ENCODE measurements around the gene TBX3.

TBX3 gene

GRCh38 chr12:114666746-114667668 is 17.0 kb downstream of the TBX3 start:
- H3K9me3 ChIP-seq (ENCODE audit: control insufficient read depth, insufficient read depth, low read depth, low read length), result no peaks in the 10 kb centered on the region
- peak overlapping the region; percentile 36 for H3K9ac ChIP-seq (ENCODE audit: low read length)
- H3K4me1 ChIP-seq (ENCODE audit: control insufficient read depth, insufficient read depth, low read length), result peaks cover 72% of the 10 kb centered on the region
- no peak overlapping the region for H3K27ac ChIP-seq (ENCODE audit: low read depth, low read length)
- H3K36me3 ChIP-seq (ENCODE audit: control insufficient read depth, insufficient read depth, low read length), result no peaks in the 10 kb centered on the region
- H3K27me3 ChIP-seq (ENCODE audit: control insufficient read depth, insufficient read depth, low read length), result peaks cover 95% of the 10 kb centered on the region
- peak overlapping the region; percentile 53 for H3K4me3 ChIP-seq (ENCODE audit: low read depth, low read length)

- peak overlapping the region; percentile 15 for H3K9ac ChIP-seq (ENCODE audit: low read length)
- H3K27ac ChIP-seq (ENCODE audit: low read depth, low read length), result no peak overlapping the region
- H3K27me3 ChIP-seq (ENCODE audit: control insufficient read depth, insufficient read depth, low read length), result peaks cover 85% of the 10 kb centered on the region
- no peaks in the 10 kb centered on the region for H3K9me3 ChIP-seq (ENCODE audit: control insufficient read depth, insufficient read depth, low read depth, low read length)
- H3K4me1 ChIP-seq (ENCODE audit: control insufficient read depth, insufficient read depth, low read length), result peaks cover 59% of the 10 kb centered on the region
- no peaks in the 10 kb centered on the region for H3K36me3 ChIP-seq (ENCODE audit: control insufficient read depth, insufficient read depth, low read length)
- H3K4me3 ChIP-seq (ENCODE audit: low read depth, low read length), result peak overlapping the region; percentile 53
Measured at GRCh38 chr12:114665411-114666260, 18.3 kb downstream of the TBX3 start.

GRCh38 chr12:114664651-114665320 is 19.2 kb downstream of the TBX3 start:
- Histone ChIP-seq H3K27ac (ENCODE audit: low read depth, low read length) (no peak overlapping the region), H3K36me3 (ENCODE audit: control insufficient read depth, insufficient read depth, low read length) (no peaks in the 10 kb centered on the region), H3K9me3 (ENCODE audit: control insufficient read depth, insufficient read depth, low read depth, low read length) (no peaks in the 10 kb centered on the region), H3K9ac (ENCODE audit: low read length) (peak overlapping the region; percentile 49), H3K27me3 (ENCODE audit: control insufficient read depth, insufficient read depth, low read length) (peaks cover 79% of the 10 kb centered on the region), H3K4me3 (ENCODE audit: low read depth, low read length) (peak overlapping the region; percentile 49), H3K4me1 (ENCODE audit: control insufficient read depth, insufficient read depth, low read length) (peaks cover 51% of the 10 kb centered on the region)

- H3K27me3 ChIP-seq (ENCODE audit: control insufficient read depth, insufficient read depth, low read length), result peaks cover 59% of the 10 kb centered on the region
- no peaks in the 10 kb centered on the region for H3K36me3 ChIP-seq (ENCODE audit: control insufficient read depth, insufficient read depth, low read length)
- H3K27ac ChIP-seq (ENCODE audit: low read depth, low read length), result no peak overlapping the region
- H3K4me3 ChIP-seq (ENCODE audit: low read depth, low read length), result no peak overlapping the region
- H3K9ac ChIP-seq (ENCODE audit: low read length), result no peak overlapping the region
- H3K9me3 ChIP-seq (ENCODE audit: control insufficient read depth, insufficient read depth, low read depth, low read length), result no peaks in the 10 kb centered on the region
- peaks cover 57% of the 10 kb centered on the region for H3K4me1 ChIP-seq (ENCODE audit: control insufficient read depth, insufficient read depth, low read length)
Measured at GRCh38 chr12:114662512-114663177, 21.3 kb downstream of the TBX3 start.

- H3K4me1 ChIP-seq (ENCODE audit: control insufficient read depth, insufficient read depth, low read length), result peaks cover 57% of the 10 kb centered on the region
- no peak overlapping the region for H3K4me3 ChIP-seq (ENCODE audit: low read depth, low read length)
- peaks cover 45% of the 10 kb centered on the region for H3K27me3 ChIP-seq (ENCODE audit: control insufficient read depth, insufficient read depth, low read length)
- no peaks in the 10 kb centered on the region for H3K9me3 ChIP-seq (ENCODE audit: control insufficient read depth, insufficient read depth, low read depth, low read length)
- no peak overlapping the region for H3K9ac ChIP-seq (ENCODE audit: low read length)
- H3K36me3 ChIP-seq (ENCODE audit: control insufficient read depth, insufficient read depth, low read length), result no peaks in the 10 kb centered on the region
- no peak overlapping the region for H3K27ac ChIP-seq (ENCODE audit: low read depth, low read length)
Measured at GRCh38 chr12:114661245-114661644, 22.7 kb downstream of the TBX3 start.

GRCh38 chr12:114659084-114659483 is 24.9 kb downstream of the TBX3 start:
- Histone ChIP-seq H3K27me3 (ENCODE audit: control insufficient read depth, insufficient read depth, low read length) (peaks cover 31% of the 10 kb centered on the region), H3K9me3 (ENCODE audit: control insufficient read depth, insufficient read depth, low read depth, low read length) (no peaks in the 10 kb centered on the region), H3K4me1 (ENCODE audit: control insufficient read depth, insufficient read depth, low read length) (peaks cover 52% of the 10 kb centered on the region)

GRCh38 chr12:114658002-114658441 is 26.0 kb downstream of the TBX3 start:
- Histone ChIP-seq H3K9me3 (ENCODE audit: control insufficient read depth, insufficient read depth, low read depth, low read length) (no peaks in the 10 kb centered on the region), H3K4me3 (ENCODE audit: low read depth, low read length) (no peak overlapping the region), H3K4me1 (ENCODE audit: control insufficient read depth, insufficient read depth, low read length) (peaks cover 45% of the 10 kb centered on the region), H3K27ac (ENCODE audit: low read depth, low read length) (no peak overlapping the region), H3K27me3 (ENCODE audit: control insufficient read depth, insufficient read depth, low read length) (peaks cover 26% of the 10 kb centered on the region), H3K36me3 (ENCODE audit: control insufficient read depth, insufficient read depth, low read length) (no peaks in the 10 kb centered on the region), H3K9ac (ENCODE audit: low read length) (no peak overlapping the region)

More at GRCh38 chr12:114659084-114659483, 24.9 kb downstream of the TBX3 start:
- no peak overlapping the region for H3K9ac ChIP-seq (ENCODE audit: low read length)
- no peak overlapping the region for H3K27ac ChIP-seq (ENCODE audit: low read depth, low read length)
- H3K4me3 ChIP-seq (ENCODE audit: low read depth, low read length), result no peak overlapping the region
- H3K36me3 ChIP-seq (ENCODE audit: control insufficient read depth, insufficient read depth, low read length), result no peaks in the 10 kb centered on the region

GRCh38 chr12:114657597-114657920 is 26.4 kb downstream of the TBX3 start:
- Histone ChIP-seq H3K36me3 (ENCODE audit: control insufficient read depth, insufficient read depth, low read length) (no peaks in the 10 kb centered on the region), H3K27me3 (ENCODE audit: control insufficient read depth, insufficient read depth, low read length) (peaks cover 22% of the 10 kb centered on the region; the same call in 1 of the 2 replicates), H3K9ac (ENCODE audit: low read length) (no peak overlapping the region), H3K4me3 (ENCODE audit: low read depth, low read length) (no peak overlapping the region), H3K9me3 (ENCODE audit: control insufficient read depth, insufficient read depth, low read depth, low read length) (no peaks in the 10 kb centered on the region), H3K27ac (ENCODE audit: low read depth, low read length) (no peak overlapping the region), H3K4me1 (ENCODE audit: control insufficient read depth, insufficient read depth, low read length) (peaks cover 41% of the 10 kb centered on the region)

- Histone ChIP-seq H3K4me1 (ENCODE audit: control insufficient read depth, insufficient read depth, low read length) (peaks cover 39% of the 10 kb centered on the region), H3K4me3 (ENCODE audit: low read depth, low read length) (no peak overlapping the region), H3K27ac (ENCODE audit: low read depth, low read length) (peak overlapping the region; percentile 17; the same call in 1 of the 2 replicates), H3K9ac (ENCODE audit: low read length) (no peak overlapping the region), H3K9me3 (ENCODE audit: control insufficient read depth, insufficient read depth, low read depth, low read length) (no peaks in the 10 kb centered on the region), H3K27me3 (ENCODE audit: control insufficient read depth, insufficient read depth, low read length) (peaks cover 19% of the 10 kb centered on the region; the same call in 1 of the 2 replicates), H3K36me3 (ENCODE audit: control insufficient read depth, insufficient read depth, low read length) (no peaks in the 10 kb centered on the region)
Measured at GRCh38 chr12:114656906-114657596, 26.9 kb downstream of the TBX3 start.
